Measurements from ENCODE around the gene ITGB1. TPM values are rescaled to one million over a fixed set of nuclear protein-coding genes. Genes with fewer than 3 reads are reported as not detected.
"Not testable (repeated sequence)": the region's sequence is repeated elsewhere in the genome, so short reads cannot be mapped to it uniquely, and the experiment has no call there.

The ITGB1 gene
- 1,000 to 10,000 TPM; 1,298 to 1,367 TPM for total RNA-seq
- long read RNA-seq, donor 1, transcript ITGB1-201 (16 exons, 3,640 nt) = major isoform, 217 of 345 reads
- long read RNA-seq, donor 1, partial matches to known transcripts = 102 of 345 reads
- long read RNA-seq, donor 1, other reads (novel, unspliced or antisense) = 25 of 345 reads
- long read RNA-seq, donor 2, transcript ITGB1-201 (16 exons, 3,640 nt) = major isoform, 41 of 250 reads
- long read RNA-seq, donor 2, partial matches to known transcripts = 157 of 250 reads
- long read RNA-seq, donor 2, other reads (novel, unspliced or antisense) = 51 of 250 reads

DNA sequence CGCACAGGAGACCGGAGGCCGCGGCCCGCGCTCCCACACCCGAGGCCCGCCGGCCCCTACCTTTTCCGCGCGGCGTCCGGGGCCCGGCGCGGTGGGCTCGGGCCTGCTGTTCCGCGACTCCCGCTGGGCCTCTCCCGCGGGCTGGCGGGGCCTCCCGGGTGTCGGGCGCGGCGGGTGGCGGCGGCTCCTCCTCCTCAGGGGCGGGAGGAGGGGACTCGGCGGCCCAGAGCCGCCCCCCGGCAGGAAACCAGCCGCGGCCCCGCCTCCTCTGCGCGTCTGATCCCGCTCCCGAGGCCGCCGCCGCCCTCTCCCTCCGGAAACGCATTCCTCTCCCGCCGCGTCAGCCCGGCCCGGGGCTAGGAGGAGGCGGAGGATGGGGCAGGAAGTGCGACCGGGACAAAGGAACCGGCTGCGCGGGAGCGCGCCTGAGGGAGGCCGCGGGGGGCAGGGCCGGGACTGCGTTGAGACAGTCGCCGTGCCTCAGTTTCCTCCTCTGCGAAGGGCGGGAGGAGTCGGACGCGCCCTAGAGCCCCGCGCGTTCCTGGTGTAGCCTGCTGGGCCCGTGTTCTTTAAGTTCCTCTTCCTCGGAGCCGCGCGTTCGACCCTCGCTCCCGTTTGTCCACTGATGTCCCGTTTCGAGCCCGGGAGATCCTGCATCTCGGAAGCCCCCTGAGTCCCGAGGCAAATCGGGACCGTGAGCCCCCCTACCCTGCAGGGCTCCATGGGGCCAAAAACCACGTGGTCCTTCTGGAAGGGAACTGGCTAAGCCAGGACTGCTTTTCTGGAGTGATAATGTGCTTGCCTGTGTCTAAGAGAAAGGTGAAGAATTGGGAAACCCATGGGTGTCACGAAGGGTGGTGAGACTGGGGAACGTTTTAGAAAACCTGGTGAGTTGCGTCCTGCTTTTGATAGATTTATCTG is at the start of gene ITGB1:
ITGB1 (minus strand) TSS at position 146 of the 921 bp plus-strand sequence. CDS start 22,672 bp downstream, outside the sequence.
- intact Hi-C loops (cut with DNase I) = loop anchor here in 1 of 2 donors (2.0 kb wide), 1 partner anchor 46 kb away; no protein-coding TSS in a partner anchor

GRCh38 chr10:33006342-33006887 is 48.4 kb upstream of the ITGB1 start:
- intact Hi-C loops (cut with DNase I) = no loop called here
- DNase-seq (ENCODE audit: low spot score) = no peak

More for the DNA sequence above, at the start of gene ITGB1:
- peak; percentile 99 for DNase-seq (ENCODE audit: low spot score)

GRCh38 chr10:33005322-33006301 is 47.6 kb upstream of the ITGB1 start:
- peak; percentile 95 for DNase-seq (ENCODE audit: low spot score)
- intact Hi-C loops (cut with DNase I) = loop anchor here in 1 of 2 donors (2.0 kb wide), 1 partner anchor 47 kb away; the partner anchor contains the start of gene ITGB1

DNA sequence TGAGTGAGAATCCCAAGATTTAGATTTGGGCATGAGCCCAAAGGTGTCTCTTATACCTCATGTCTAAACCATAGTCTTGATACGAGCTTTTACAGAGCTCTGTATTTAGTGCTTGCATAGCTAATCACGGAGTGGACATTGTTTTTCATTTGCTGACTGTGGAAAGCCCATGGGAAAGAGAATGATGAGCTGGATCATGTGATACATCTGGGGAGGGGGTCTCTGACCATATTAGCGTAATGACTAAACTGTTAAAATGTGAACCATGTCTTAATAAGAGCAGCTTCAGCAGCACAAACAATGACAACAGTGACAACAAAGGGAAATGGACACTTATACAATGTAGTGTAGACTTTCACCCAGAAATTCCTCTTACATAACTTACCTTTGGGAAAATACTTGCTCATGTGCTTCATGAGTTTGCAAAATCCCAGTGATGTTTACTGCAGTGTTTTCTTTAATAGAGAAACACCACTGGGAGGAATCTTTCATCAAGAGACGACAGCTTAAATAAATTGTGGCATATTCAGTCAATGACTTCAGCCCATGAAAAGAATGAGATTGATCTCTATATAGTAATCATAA is 44.0 kb upstream of the ITGB1 start:
- intact Hi-C loops (cut with DNase I) = no loop called here
- no peak for DNase-seq (ENCODE audit: low spot score)

DNA sequence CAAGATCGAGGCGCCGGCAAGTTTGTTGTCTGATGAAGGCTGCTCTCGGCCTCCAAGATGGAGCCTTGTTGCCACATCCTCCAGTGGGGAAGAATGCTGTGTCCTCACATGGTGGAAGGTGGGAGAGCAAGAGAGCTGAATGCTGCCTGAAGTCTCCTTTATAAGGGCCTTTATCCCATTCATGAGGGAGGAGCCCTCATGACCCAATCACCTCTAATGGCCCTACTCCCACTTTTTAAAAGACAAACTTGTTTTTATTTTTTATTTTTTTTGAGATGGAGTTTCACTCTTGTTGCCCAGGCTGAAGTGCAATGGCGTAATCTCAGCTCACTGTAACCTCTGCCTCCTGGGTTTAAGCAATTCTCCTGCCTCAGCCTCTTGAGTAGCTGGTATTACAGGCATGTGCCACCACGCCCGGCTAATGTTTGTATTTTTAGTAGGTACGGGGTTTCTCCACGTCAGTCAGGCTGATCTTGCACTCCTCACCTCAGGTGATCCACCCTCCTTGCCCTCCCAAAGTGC is 40.1 kb upstream of the ITGB1 start:
- DNase-seq (ENCODE audit: low spot score); intact Hi-C loops (cut with DNase I): not testable (repeated sequence)

DNA sequence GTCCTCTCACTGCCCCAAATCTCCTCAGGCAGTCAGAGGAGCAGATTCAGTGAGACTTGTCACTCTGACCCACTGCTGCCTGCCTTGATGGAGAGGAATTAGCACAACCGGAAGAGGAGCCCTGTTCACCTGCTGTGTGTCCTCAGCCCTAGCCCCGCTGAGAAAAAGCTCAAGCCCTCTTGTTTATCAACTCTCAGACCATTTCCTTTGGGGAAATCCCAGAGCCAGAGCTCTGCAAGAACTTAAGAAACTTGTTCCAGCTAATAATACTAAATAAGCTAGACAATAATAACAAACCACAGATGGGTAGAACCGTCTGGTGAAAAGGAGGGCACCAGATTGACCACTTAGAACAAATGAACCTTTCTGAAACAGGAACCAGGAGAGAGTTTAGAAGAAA is 37.7 kb upstream of the ITGB1 start:
- no peak for DNase-seq (ENCODE audit: low spot score)
- intact Hi-C loops (cut with DNase I) = no loop called here

- no peak for DNase-seq (ENCODE audit: low spot score)
- intact Hi-C loops (cut with DNase I) = no loop called here
Observed at GRCh38 chr10:32995066-32995622, 37.1 kb upstream of the ITGB1 start.

DNA sequence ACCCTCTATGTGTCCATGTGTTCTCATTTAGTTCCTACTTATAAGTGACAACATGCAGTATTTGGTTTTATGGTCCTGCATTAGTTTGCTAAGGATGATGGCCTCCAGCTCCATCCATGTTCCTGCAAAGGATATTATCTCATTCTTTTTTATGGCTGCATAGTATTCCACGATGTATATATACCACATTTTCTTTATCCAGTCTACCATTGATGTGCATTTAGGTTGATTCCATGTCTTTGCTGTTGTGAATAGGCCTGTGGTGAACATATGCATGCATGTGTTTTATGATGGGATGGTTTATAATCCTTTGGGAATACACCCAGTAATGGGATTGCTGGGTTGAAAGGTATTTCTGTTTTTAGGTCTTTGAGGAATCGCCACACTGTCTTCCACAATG is 36.6 kb upstream of the ITGB1 start:
- intact Hi-C loops (cut with DNase I); DNase-seq (ENCODE audit: low spot score): not testable (repeated sequence)

- DNase-seq (ENCODE audit: low spot score); intact Hi-C loops (cut with DNase I): not testable (repeated sequence)
Observed at GRCh38 chr10:32992310-32992709, 34.3 kb upstream of the ITGB1 start.

- intact Hi-C loops (cut with DNase I) = no loop called here
- DNase-seq (ENCODE audit: low spot score) = no peak
Observed at GRCh38 chr10:32990811-32991210, 32.8 kb upstream of the ITGB1 start.

DNA sequence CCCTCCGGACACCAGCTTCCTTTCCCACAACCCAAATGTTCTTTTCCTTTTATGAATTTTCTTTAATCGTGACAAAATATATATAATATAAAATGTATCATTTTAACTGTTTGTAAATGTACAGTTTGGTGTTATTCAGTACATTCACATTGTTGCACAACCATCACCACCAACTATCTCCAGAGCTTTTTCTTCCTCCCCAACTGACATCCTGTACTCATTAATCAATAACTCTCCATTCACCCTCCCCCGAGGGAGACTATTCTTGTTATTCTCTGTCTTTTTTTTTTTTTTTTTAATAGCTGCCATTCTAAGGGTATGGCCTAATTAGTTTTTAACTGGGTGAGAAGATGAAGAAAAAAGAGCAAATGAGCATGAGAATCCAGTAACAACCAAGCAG is 30.6 kb upstream of the ITGB1 start:
- intact Hi-C loops (cut with DNase I) = no loop called here
- no peak for DNase-seq (ENCODE audit: low spot score)

- intact Hi-C loops (cut with DNase I) = no loop called here
- no peak for DNase-seq (ENCODE audit: low spot score)
Observed at GRCh38 chr10:32987172-32987571, 29.1 kb upstream of the ITGB1 start.

GRCh38 chr10:32985775-32986350 is 27.8 kb upstream of the ITGB1 start:
- intact Hi-C loops (cut with DNase I) = no loop called here
- no peak for DNase-seq (ENCODE audit: low spot score)

DNA sequence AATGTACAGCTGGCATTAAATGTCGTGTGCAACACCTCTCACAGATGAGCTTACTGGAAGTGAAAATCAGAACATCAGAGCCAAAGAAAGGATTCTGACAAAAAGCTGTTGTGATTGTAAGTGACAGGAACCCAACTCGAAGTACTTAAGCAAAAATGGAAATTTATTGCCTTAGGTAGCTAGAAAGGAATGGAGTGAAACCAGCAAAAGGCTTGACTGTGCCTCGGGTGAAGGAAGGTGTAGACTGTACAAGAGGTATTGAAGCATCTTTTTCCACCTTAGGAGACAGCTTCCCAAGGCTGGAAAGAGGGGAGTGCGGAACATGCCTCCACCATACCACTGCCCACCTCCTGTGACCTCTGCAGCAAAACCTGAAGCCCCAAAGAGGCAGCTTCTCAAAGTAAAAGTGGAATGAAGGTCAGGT is 27.3 kb upstream of the ITGB1 start:
- DNase-seq (ENCODE audit: low spot score) = no peak
- intact Hi-C loops (cut with DNase I) = no loop called here

DNA sequence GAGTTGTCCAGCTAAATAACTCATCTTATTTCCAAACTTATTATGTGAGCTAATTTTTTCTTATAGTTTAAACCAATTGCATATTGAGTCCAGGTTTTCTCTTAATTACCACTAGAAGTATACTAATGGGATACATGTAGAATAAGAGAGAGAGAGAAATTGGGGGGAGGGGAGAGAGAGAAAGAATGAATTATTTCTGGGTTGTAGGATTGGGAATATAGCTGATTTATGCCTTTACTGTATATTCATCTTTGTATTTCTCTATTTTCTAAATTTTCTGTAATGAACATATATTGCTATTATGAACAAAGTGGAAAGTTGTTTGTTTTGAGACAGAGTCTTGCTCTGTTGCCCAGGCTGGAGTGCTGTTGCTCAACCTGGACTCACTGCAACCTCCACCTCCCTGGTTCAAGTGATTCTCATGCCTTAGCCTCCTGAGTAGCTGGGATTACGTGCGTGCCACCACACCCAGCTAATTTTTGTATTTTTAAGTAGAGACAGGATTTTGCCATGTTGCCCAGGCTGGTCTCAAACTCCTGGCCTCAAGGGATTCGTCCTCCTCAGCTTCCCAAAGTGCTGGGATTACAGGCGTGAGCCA is 26.1 kb upstream of the ITGB1 start:
- intact Hi-C loops (cut with DNase I) = no loop called here
- DNase-seq (ENCODE audit: low spot score) = no peak

- intact Hi-C loops (cut with DNase I) = loop anchor here in 1 of 2 donors (2.0 kb wide), 1 partner anchor 26 kb away; no protein-coding TSS in a partner anchor
- no peak for DNase-seq (ENCODE audit: low spot score)
Observed at GRCh38 chr10:32982911-32983909, 25.2 kb upstream of the ITGB1 start.

Data from posterior vena cava (tissue), 2 donors.